A673 (cell line): Measurements from ENCODE around the gene SPAG6. TPM values are rescaled to one million over a fixed set of nuclear protein-coding genes. Genes with fewer than 3 reads are reported as not detected.

Experiments
- BruUV-seq: library from RNA; stranded (reverse); fragments of 400-500 nt; replicated peaks from 2 replicates; lab custom pipeline; 2021; lab: Mats Ljungman, UMichigan
- CTCF ChIA-PET: fragments of 300-600 bp; sonication (Branson Sonifier 250); formaldehyde crosslinking; loops from one replicate; lab custom pipeline; 2022; ENCODE audit warnings: antibody characterized with exemption; lab: Charles Lee
- POLR2A ChIA-PET: fragments of 300-600 bp; sonication (Branson Sonifier 250); formaldehyde crosslinking; loops from one replicate; lab custom pipeline; 2022; ENCODE audit warnings: antibody characterized with exemption; ENCODE audit not compliant: low non-redundant PET; lab: Charles Lee
- DNase-seq: peaks from one replicate; pipeline ENCODE4 v3.0.0-alpha.2; 2015; ENCODE audit warnings: low spot score
- H3K27ac ChIP-seq: fragments of 200-600 bp; sonication (generic); 2 replicates; pipeline ENCODE4 v1.5.1; 2016; ENCODE audit warnings: mixed run types, low read depth, mild to moderate bottlenecking, mixed read lengths, antibody characterized with exemption, low read length; ENCODE audit not compliant: poor library complexity, severe bottlenecking
- H3K27me3 ChIP-seq: fragments of 200-600 bp; sonication (generic); replicated peaks from 2 replicates; pipeline ENCODE4 v1.6.1; 2017; ENCODE audit warnings: mixed run types, low read depth, mild to moderate bottlenecking, mixed read lengths, antibody characterized with exemption, low read length; ENCODE audit not compliant: insufficient read depth, poor library complexity
- H3K36me3 ChIP-seq: fragments of 200-600 bp; sonication (generic); 2 replicates; pipeline ENCODE4 v1.6.1; 2016; ENCODE audit warnings: mixed run types, mild to moderate bottlenecking, mixed read lengths, antibody characterized with exemption, low read length; ENCODE audit not compliant: insufficient read depth, poor library complexity, severe bottlenecking
- H3K4me1 ChIP-seq: fragments of 200-600 bp; sonication (generic); 2 replicates; pipeline ENCODE4 v1.6.1; 2017; ENCODE audit warnings: mixed run types, mild to moderate bottlenecking, mixed read lengths, antibody characterized with exemption, low read length; ENCODE audit not compliant: insufficient read depth, poor library complexity, severe bottlenecking
- H3K4me3 ChIP-seq: fragments of 200-600 bp; sonication (generic); 2 replicates; pipeline ENCODE4 v1.5.1; 2016; ENCODE audit warnings: low read depth, mixed run types, mild to moderate bottlenecking, mixed read lengths, low read length; ENCODE audit not compliant: poor library complexity, severe bottlenecking
- H3K9me3 ChIP-seq: fragments of 200-600 bp; sonication (generic); 2 replicates; pipeline ENCODE4 v1.6.1; 2016; ENCODE audit warnings: mixed run types, low read depth, mild to moderate bottlenecking, mixed read lengths, antibody characterized with exemption, low read length; ENCODE audit not compliant: poor library complexity, severe bottlenecking
- EZH2 ChIP-seq: fragments of 200-600 bp; sonication (generic); IDR thresholded peaks from 2 replicates; pipeline ENCODE4 v1.6.1; 2017; ENCODE audit warnings: borderline replicate concordance, low read depth, mild to moderate bottlenecking, mixed read lengths, antibody characterized with exemption, low read length; ENCODE audit not compliant: poor library complexity, severe bottlenecking
- intact Hi-C: fragments of 100-400 bp; cut with micrococcal nuclease; formaldehyde crosslinking; loops from one replicate; pipeline ENCODE4 v1.10.0; 2022; ENCODE audit not compliant: unreplicated experiment
- total RNA-seq: library from RNA; stranded (reverse); gene quantifications from 2 replicates; pipeline ENCODE4 v1.2.3, GENCODE V29; 2021
- TF ChIP-seq, protein P1 (sequence below): fragments of 300-800, 200-600 bp; sonication (generic); conservative IDR thresholded peaks from 2 replicates; pipeline ENCODE4 v1.5.1; 2017; ENCODE audit warnings: low read depth, mild to moderate bottlenecking, antibody characterized with exemption, low read length, moderate library complexity, mixed read lengths

The SPAG6 gene
- total RNA-seq, 1 experiment from 2014 or later: 0.39 TPM

DNA sequence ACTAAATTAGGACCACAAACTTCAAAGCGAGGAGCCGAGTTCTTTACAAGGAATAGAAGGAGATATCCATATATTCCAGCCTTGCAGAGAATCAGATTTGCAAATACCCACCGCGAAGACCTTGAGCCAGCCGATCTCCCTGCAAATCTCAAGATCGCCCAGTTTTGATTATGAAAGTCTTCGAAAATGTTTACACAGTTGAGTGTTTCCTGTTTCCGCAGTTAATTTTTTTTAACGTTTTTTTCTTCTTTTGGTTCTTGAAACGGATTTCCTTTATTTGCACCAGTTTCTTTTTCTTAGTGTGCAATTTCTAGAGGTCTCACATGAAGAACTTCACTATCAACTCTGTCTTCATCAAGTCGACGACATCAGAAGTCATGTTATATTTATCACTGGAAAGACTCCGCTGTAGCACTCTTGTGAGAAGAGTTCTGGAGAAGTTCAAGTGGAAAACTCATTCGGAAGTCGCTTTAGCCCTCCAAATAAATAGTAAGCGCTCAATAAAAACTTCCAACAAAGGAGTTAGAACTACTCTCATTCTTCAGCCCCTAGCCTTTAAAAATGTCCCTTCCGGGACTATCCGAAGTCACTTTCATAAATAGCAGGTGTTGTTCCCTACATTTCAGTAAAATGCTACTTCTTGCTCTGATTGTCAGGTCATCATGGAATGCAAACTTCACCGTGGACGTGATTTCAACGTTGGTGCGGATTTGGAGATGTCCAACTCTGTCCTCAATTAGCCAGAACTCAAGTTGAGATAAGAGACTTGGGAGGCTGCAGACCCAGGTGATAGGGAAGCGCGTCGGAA lies 11.9 kb upstream of the SPAG6 start:
- Histone ChIP-seq H3K36me3 (peaks cover 27% of the 10 kb centered on the region), H3K27me3 (peaks cover 18% of the 10 kb centered on the region), H3K4me3 (no peak overlapping the region), H3K9me3 (no peaks in the 10 kb centered on the region), H3K4me1 (peaks cover 8% of the 10 kb centered on the region), H3K27ac (no peak overlapping the region)
- no TSS peak for BruUV-seq
- intact Hi-C loops: no loop called here
- DNase-seq: no peak
- ChIA-PET CTCF (no interaction called here), POLR2A (no interaction called here)
- TF ChIP-seq, protein P1, sequence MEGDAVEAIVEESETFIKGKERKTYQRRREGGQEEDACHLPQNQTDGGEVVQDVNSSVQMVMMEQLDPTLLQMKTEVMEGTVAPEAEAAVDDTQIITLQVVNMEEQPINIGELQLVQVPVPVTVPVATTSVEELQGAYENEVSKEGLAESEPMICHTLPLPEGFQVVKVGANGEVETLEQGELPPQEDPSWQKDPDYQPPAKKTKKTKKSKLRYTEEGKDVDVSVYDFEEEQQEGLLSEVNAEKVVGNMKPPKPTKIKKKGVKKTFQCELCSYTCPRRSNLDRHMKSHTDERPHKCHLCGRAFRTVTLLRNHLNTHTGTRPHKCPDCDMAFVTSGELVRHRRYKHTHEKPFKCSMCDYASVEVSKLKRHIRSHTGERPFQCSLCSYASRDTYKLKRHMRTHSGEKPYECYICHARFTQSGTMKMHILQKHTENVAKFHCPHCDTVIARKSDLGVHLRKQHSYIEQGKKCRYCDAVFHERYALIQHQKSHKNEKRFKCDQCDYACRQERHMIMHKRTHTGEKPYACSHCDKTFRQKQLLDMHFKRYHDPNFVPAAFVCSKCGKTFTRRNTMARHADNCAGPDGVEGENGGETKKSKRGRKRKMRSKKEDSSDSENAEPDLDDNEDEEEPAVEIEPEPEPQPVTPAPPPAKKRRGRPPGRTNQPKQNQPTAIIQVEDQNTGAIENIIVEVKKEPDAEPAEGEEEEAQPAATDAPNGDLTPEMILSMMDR: no peak
- TF ChIP-seq EZH2: no peak

DNA sequence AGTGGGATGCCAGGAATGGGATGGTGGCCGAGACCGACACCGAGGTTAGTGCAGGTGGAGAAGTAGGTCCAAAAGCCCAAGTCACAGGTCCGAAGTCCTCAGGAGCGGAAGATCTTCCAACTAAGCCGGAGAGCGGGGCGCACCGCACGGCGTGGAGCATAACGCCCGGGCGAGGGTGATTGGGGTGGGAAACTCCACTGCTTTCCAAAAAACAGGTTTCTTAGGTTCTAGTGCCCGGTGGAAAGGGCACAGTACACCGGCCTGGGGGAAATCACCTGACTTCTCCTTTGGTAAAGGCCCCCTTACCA lies 11.4 kb upstream of the SPAG6 start:
- no peak overlapping the region for H3K4me3 ChIP-seq
- H3K36me3 ChIP-seq: peaks cover 21% of the 10 kb centered on the region
- DNase-seq: no peak
- ChIA-PET POLR2A (no interaction called here), CTCF (no interaction called here)
- TF ChIP-seq, protein P1: no peak
- TF ChIP-seq EZH2: no peak
- H3K27me3 ChIP-seq: peaks cover 24% of the 10 kb centered on the region
- H3K9me3 ChIP-seq: no peaks in the 10 kb centered on the region
- intact Hi-C loops: no loop called here
- no TSS peak for BruUV-seq
- no peak overlapping the region for H3K27ac ChIP-seq
- peaks cover 14% of the 10 kb centered on the region for H3K4me1 ChIP-seq

DNA sequence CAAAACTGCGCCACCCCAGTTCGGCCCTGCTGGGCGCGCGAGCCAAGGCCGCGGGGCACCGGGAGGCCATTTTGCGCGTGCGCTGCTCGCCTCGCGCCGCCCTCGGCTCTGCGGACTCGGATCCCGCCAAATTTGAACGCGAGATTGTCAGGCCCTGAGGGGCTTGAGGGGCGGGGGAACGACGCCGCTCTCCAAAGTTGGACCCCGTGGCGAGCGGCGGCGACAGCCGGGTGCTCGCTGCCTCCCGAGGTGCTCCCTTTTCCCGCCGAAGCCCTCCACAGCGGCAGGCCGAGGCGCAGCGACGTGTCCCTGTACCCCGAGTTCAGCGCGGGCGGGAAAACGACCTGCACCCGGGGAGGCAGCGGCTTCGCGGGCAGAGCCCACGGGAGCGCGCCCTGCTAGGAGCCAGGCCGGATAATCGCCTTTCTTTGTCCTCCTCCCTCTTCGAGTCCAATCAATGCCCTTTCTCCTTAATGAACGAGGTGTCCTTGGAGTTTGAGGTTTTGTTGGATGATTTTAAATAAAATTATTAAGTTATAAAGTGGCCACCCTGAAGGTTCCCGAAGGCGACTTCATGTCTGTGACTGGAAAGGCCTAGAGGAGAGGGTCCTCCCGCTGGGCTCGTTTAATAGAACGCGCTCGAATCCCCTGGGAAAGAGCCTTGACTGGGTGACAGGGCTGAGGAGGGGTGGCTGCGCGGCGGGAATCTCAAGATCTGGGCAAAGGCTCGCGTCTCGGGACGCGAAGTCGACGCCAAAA lies 10.7 kb upstream of the SPAG6 start:
- ChIA-PET CTCF (no interaction called here), POLR2A (no interaction called here)
- DNase-seq: no peak
- peaks cover 14% of the 10 kb centered on the region for H3K36me3 ChIP-seq
- no peak for TF ChIP-seq EZH2
- TF ChIP-seq, protein P1: no peak
- H3K9me3 ChIP-seq: no peaks in the 10 kb centered on the region
- H3K4me1 ChIP-seq: peaks cover 18% of the 10 kb centered on the region
- BruUV-seq: no TSS peak
- peaks cover 31% of the 10 kb centered on the region for H3K27me3 ChIP-seq
- H3K27ac ChIP-seq: no peak overlapping the region
- H3K4me3 ChIP-seq: no peak overlapping the region
- intact Hi-C loops: no loop called here
